PC-3 (cell line): ENCODE measurements around the gene PHTF2. TPM values are rescaled to one million over a fixed set of nuclear protein-coding genes. Genes with fewer than 3 reads are reported as not detected.

Experiments
- ATAC-seq: fragments of 200-7000 bp; cut with Tn5 transposase; 2 replicates; pipeline ENCODE4 v1.9.1; 2020; ENCODE audit warnings: mild to moderate bottlenecking, moderate library complexity
- BruUV-seq: library from RNA; stranded (reverse); fragments of 400-500 nt; replicated peaks from 2 replicates; lab custom pipeline; 2021; lab: Mats Ljungman, UMichigan
- CTCF ChIA-PET: fragments of 300-600 bp; sonication (Branson Sonifier 250); formaldehyde crosslinking; loops from one replicate; lab custom pipeline; 2022; ENCODE audit warnings: antibody characterized with exemption; lab: Charles Lee
- POLR2A ChIA-PET: fragments of 300-600 bp; sonication (Branson Sonifier 250); formaldehyde crosslinking; loops from one replicate; lab custom pipeline; 2022; ENCODE audit warnings: antibody characterized with exemption; ENCODE audit not compliant: unreplicated experiment; lab: Charles Lee
- DNase-seq: peaks from one replicate; pipeline ENCODE4 v3.0.0-alpha.2; 2015
- H2AFZ ChIP-seq: fragments of 300-600 bp; sonication (generic); 2 replicates; pipeline ENCODE4 v1.6.0; 2016; ENCODE audit warnings: antibody characterized with exemption, low read length
- H3F3A ChIP-seq: fragments of 300-600 bp; sonication (generic); one replicate; pipeline ENCODE4 v1.6.0; 2017; ENCODE audit warnings: antibody characterized with exemption, low read length, control low read depth, mild to moderate bottlenecking; ENCODE audit not compliant: unreplicated experiment
- H3K27ac ChIP-seq: fragments of 300-600 bp; sonication (generic); 2 replicates; pipeline ENCODE4 v1.5.1; 2016; ENCODE audit warnings: mild to moderate bottlenecking, low read length
- H3K27me3 ChIP-seq: fragments of 300-600 bp; sonication (generic); 2 replicates; pipeline ENCODE4 v1.6.1; 2016; ENCODE audit warnings: low read length, mixed read lengths
- H3K36me3 ChIP-seq: fragments of 300-600 bp; sonication (generic); 2 replicates; pipeline ENCODE4 v1.6.1; 2016; ENCODE audit warnings: low read depth, mixed run types, low read length, mixed read lengths
- H3K4me1 ChIP-seq: fragments of 300-600 bp; sonication (generic); 2 replicates; pipeline ENCODE4 v1.5.1; 2016; ENCODE audit warnings: low read length; ENCODE audit not compliant: insufficient read depth
- H3K4me2 ChIP-seq: fragments of 300-600 bp; sonication (generic); 2 replicates; pipeline ENCODE4 v1.6.0; 2016; ENCODE audit warnings: low read length
- H3K4me3 ChIP-seq: fragments of 300-600 bp; sonication (generic); 2 replicates; pipeline ENCODE4 v1.5.1; 2016; ENCODE audit warnings: mild to moderate bottlenecking, low read length, mixed read lengths
- H3K79me2 ChIP-seq: fragments of 300-600 bp; sonication (generic); 2 replicates; pipeline ENCODE4 v1.6.1; 2017; ENCODE audit warnings: low read length, mixed read lengths
- H3K9ac ChIP-seq: fragments of 300-600 bp; sonication (generic); 2 replicates; pipeline ENCODE4 v1.6.0; 2016; ENCODE audit warnings: mild to moderate bottlenecking, low read length
- H3K9me2 ChIP-seq: fragments of 300-600 bp; sonication (generic); replicated peaks from 2 replicates; pipeline ENCODE4 v1.6.1; 2016; ENCODE audit warnings: mixed run types, low read length, mixed read lengths
- H3K9me3 ChIP-seq: fragments of 300-600 bp; sonication (generic); 2 replicates; pipeline ENCODE4 v1.6.1; 2016; ENCODE audit warnings: low read length, mixed read lengths
- H4K20me1 ChIP-seq: fragments of 300-600 bp; sonication (generic); 2 replicates; pipeline ENCODE4 v1.6.1; 2016; ENCODE audit warnings: low read length, mixed read lengths
- EZH2 ChIP-seq: fragments of 300-600 bp; sonication (generic); IDR thresholded peaks from one replicate; pipeline ENCODE4 v1.6.1; 2017; ENCODE audit warnings: antibody characterized with exemption, mild to moderate bottlenecking, low read length; ENCODE audit not compliant: unreplicated experiment
- EZH2phosphoT487 ChIP-seq: fragments of 300-600 bp; sonication (generic); IDR thresholded peaks from 2 replicates; pipeline ENCODE4 v1.6.1; 2018; ENCODE audit warnings: mild to moderate bottlenecking, antibody characterized with exemption, low read length, borderline replicate concordance
- intact Hi-C: fragments of 100-400 bp; cut with micrococcal nuclease; formaldehyde crosslinking; loops from 2 replicates; pipeline ENCODE4 v1.9.0; 2023
- total RNA-seq: library from RNA; depleted of rRNA; stranded (reverse); fragments of >200 nt; gene quantifications from 2 replicates; pipeline ENCODE4 v1.2.3, GENCODE V29; 2014
- TF ChIP-seq, protein P1 (sequence below): fragments of 300-600 bp; sonication (generic); conservative IDR thresholded peaks from 2 replicates; pipeline ENCODE4 v1.5.1; 2017; ENCODE audit warnings: antibody characterized with exemption, low read depth, mild to moderate bottlenecking, low read length

PHTF2 gene
- total RNA-seq, 1 experiment from 2014 or later, result 20.4 TPM

- H3K4me1 ChIP-seq, result no peaks in the 10 kb centered on the region
- no peak overlapping the region for H3K4me3 ChIP-seq
- TF ChIP-seq EZH2phosphoT487 (no peak), EZH2 (no peak)
- TF ChIP-seq, protein P1, sequence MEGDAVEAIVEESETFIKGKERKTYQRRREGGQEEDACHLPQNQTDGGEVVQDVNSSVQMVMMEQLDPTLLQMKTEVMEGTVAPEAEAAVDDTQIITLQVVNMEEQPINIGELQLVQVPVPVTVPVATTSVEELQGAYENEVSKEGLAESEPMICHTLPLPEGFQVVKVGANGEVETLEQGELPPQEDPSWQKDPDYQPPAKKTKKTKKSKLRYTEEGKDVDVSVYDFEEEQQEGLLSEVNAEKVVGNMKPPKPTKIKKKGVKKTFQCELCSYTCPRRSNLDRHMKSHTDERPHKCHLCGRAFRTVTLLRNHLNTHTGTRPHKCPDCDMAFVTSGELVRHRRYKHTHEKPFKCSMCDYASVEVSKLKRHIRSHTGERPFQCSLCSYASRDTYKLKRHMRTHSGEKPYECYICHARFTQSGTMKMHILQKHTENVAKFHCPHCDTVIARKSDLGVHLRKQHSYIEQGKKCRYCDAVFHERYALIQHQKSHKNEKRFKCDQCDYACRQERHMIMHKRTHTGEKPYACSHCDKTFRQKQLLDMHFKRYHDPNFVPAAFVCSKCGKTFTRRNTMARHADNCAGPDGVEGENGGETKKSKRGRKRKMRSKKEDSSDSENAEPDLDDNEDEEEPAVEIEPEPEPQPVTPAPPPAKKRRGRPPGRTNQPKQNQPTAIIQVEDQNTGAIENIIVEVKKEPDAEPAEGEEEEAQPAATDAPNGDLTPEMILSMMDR, result no peak
- no peaks in the 10 kb centered on the region for H4K20me1 ChIP-seq
- H3K4me2 ChIP-seq, result no peak overlapping the region
- H3K27me3 ChIP-seq, result no peaks in the 10 kb centered on the region
- H3K79me2 ChIP-seq, result peaks cover 2% of the 10 kb centered on the region; the same call in 1 of the 2 replicates
- POLR2A ChIA-PET, result no interaction called here
- CTCF ChIA-PET, result no interaction called here
- H3K9me3 ChIP-seq, result no peaks in the 10 kb centered on the region
- no peaks in the 10 kb centered on the region for H3K9me2 ChIP-seq
- no peaks in the 10 kb centered on the region for H3F3A ChIP-seq
- no peak overlapping the region for H3K27ac ChIP-seq
- no peak overlapping the region for H2AFZ ChIP-seq
- DNase-seq (no peak), ATAC-seq (no peak)
- intact Hi-C loops, result no loop called here
- BruUV-seq, result no TSS peak
- no peak overlapping the region for H3K9ac ChIP-seq
- H3K36me3 ChIP-seq, result peaks cover 7% of the 10 kb centered on the region; the same call in 1 of the 2 replicates
Observed at GRCh38 chr7:77766801-77767605, 31.6 kb upstream of the PHTF2 start.

DNA sequence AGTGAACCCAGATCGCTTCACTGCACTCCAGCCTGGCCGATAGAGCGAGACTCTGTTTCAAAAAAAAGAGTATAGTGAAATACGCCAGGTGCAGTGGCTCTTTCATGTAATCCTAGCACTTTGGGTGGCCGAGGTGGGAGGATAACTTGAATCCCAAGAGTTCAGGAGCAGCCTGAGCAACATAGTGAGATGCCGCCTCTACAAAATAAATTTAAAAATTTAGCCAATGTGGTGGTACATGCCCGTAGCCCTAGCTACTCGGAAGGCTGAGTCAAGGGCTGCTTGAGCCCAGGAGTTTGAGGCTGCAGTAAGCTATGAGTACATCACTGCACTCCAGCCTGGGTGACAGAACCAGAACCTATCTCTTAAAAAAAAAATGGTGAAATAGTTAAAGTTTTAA lies 28.3 kb upstream of the PHTF2 start:
- ATAC-seq, result no peak
- Histone ChIP-seq H4K20me1 (no peaks in the 10 kb centered on the region), H3K4me3 (no peak overlapping the region), H3K36me3 (peaks cover 7% of the 10 kb centered on the region; the same call in 1 of the 2 replicates), H3K4me1 (no peaks in the 10 kb centered on the region), H2AFZ (no peak overlapping the region), H3K79me2 (no peaks in the 10 kb centered on the region), H3K9me3 (no peaks in the 10 kb centered on the region), H3F3A (no peaks in the 10 kb centered on the region), H3K9me2 (no peaks in the 10 kb centered on the region), H3K27ac (no peak overlapping the region), H3K9ac (no peak overlapping the region), H3K4me2 (no peak overlapping the region), H3K27me3 (no peaks in the 10 kb centered on the region)
- ChIA-PET CTCF (no interaction called here), POLR2A (interaction anchor here (0.6 kb wide), 1 partner anchor 603 kb away, joined by 6 read pairs; no protein-coding TSS in a partner anchor)
- TF ChIP-seq, protein P1, result no peak
- TF ChIP-seq EZH2 (no peak), EZH2phosphoT487 (no peak)
- no peak for DNase-seq
- BruUV-seq, result no TSS peak
- intact Hi-C loops, result no loop called here

DNA sequence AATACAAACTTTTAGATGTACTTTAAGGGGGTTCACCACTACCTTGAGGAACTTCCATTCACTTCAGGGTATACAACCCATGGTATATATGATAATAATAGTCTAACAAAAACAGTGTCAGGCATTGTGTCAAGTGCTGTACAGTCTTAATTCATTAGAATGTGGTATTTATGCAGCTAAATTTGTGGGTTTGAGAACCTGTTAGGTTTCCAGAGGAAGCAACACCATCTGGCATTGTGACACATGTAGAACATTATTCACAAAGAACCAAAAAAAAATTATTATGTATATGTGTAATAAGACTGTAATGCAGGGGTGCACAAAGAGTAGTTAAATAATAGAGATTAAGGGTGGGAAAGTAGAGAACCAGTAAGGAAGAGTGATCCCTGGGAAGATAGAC lies 26.7 kb upstream of the PHTF2 start:
- ATAC-seq (no peak), DNase-seq (no peak)
- H3K27ac ChIP-seq, result no peak overlapping the region
- H2AFZ ChIP-seq, result no peak overlapping the region
- H3K9ac ChIP-seq, result no peak overlapping the region
- no peaks in the 10 kb centered on the region for H3K79me2 ChIP-seq
- peaks cover 18% of the 10 kb centered on the region for H3K36me3 ChIP-seq
- no TSS peak for BruUV-seq
- H3K4me3 ChIP-seq, result no peak overlapping the region
- no peaks in the 10 kb centered on the region for H3F3A ChIP-seq
- no peaks in the 10 kb centered on the region for H3K27me3 ChIP-seq
- TF ChIP-seq EZH2, result no peak
- no peak for TF ChIP-seq EZH2phosphoT487
- TF ChIP-seq, protein P1, result no peak
- no peaks in the 10 kb centered on the region for H3K9me2 ChIP-seq
- intact Hi-C loops, result no loop called here
- no peaks in the 10 kb centered on the region for H3K4me1 ChIP-seq
- H3K9me3 ChIP-seq, result no peaks in the 10 kb centered on the region
- H3K4me2 ChIP-seq, result no peak overlapping the region
- H4K20me1 ChIP-seq, result no peaks in the 10 kb centered on the region
- ChIA-PET CTCF (no interaction called here), POLR2A (no interaction called here)
